Measurements from ENCODE around the gene CCDC6.
"Not testable (repeated sequence)": the region's sequence is repeated elsewhere in the genome, so short reads cannot be mapped to it uniquely, and the experiment has no call there.

CCDC6 gene

DNA sequence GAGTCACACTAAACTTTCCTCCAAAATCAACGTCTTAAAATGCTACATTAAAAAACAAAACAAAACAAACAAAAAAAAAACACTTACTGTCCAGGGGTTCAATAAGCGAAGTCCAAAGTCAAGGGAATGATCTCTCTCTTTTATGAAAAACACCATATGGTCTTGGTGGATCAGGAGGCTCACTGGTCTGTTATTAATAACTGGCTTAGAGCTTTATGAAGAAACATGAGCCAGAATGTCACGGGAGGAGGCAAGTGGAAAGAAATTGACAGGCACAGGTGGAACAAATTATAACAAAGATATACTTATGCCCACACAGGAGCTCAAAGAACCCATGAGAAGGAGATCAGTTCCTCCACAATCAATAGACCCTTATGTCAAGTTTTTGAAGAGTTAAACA is 153.1 kb downstream of the CCDC6 start, which contains the start of gene MRLN:
MRLN (minus strand) TSS at position 189 of the 400 bp plus-strand sequence.
- H3K9ac ChIP-seq (ENCODE audit: low read depth in 1 of 2, low read length in 2 of 2): no peak within 1 kb of the TSS
- no peaks in the 10 kb centered on the region for H3K36me3 ChIP-seq (ENCODE audit: control insufficient read depth in 2 of 2, insufficient read depth in 2 of 2, low read length in 2 of 2)
- H3K27me3 ChIP-seq (ENCODE audit: control insufficient read depth in 2 of 2, insufficient read depth in 2 of 2, low read length in 2 of 2): no peaks in the 10 kb centered on the region
- no peak within 1 kb of the TSS for H3K27ac ChIP-seq (ENCODE audit: low read depth in 2 of 2, low read length in 2 of 2)
- H3K4me1 ChIP-seq (ENCODE audit: control insufficient read depth in 2 of 2, insufficient read depth in 2 of 2, low read length in 2 of 2): peaks cover 0 to 5% of the 10 kb centered on the region in 2 donors
- H3K9me3 ChIP-seq (ENCODE audit: control insufficient read depth in 2 of 2, low read length in 2 of 2): no peaks in the 10 kb centered on the region
- H3K4me3 ChIP-seq (ENCODE audit: low read length in 2 of 2): no peak within 1 kb of the TSS

DNA sequence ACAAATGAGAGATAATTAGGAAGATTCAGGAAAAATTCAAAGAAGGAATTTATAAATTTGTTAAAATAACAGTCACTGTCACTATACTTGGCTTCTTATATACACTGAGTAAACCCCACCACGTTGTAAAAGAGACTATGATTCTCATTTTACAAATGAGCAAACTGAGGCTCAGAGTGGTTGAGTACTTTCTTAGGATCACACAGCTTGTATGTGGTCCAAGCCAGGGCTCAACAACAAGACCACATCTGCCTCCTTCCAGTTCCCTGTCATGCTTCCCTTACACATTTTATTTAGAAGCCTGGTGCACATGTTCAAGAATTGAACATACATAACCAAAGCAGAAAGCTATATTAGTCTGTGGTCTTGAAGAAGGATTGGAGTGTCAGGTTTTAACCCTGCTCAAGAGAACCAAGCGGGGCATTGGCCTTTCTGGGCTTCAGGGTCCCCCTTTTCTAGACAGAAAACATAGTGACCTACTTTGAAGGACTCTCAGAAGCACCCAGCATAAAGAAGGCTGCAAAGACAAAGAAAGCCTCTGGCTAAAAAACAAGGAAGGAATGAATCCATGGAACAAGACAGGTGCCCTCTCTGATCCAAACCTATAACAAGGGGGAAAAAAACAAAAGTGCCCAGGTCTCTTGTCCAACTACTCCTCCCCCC is 153.9 kb downstream of the CCDC6 start:
- Histone ChIP-seq H3K27ac (ENCODE audit: low read depth in 2 of 2, low read length in 2 of 2) (no peak overlapping the region), H3K4me1 (ENCODE audit: control insufficient read depth in 2 of 2, insufficient read depth in 2 of 2, low read length in 2 of 2) (peaks cover 0 to 7% of the 10 kb centered on the region in 2 donors), H3K9ac (ENCODE audit: low read depth in 1 of 2, low read length in 2 of 2) (no peak overlapping the region), H3K36me3 (ENCODE audit: control insufficient read depth in 2 of 2, insufficient read depth in 2 of 2, low read length in 2 of 2) (no peaks in the 10 kb centered on the region), H3K9me3 (ENCODE audit: control insufficient read depth in 2 of 2, low read length in 2 of 2) (no peaks in the 10 kb centered on the region), H3K27me3 (ENCODE audit: control insufficient read depth in 2 of 2, insufficient read depth in 2 of 2, low read length in 2 of 2) (no peaks in the 10 kb centered on the region), H3K4me3 (ENCODE audit: low read length in 2 of 2) (no peak overlapping the region)

DNA sequence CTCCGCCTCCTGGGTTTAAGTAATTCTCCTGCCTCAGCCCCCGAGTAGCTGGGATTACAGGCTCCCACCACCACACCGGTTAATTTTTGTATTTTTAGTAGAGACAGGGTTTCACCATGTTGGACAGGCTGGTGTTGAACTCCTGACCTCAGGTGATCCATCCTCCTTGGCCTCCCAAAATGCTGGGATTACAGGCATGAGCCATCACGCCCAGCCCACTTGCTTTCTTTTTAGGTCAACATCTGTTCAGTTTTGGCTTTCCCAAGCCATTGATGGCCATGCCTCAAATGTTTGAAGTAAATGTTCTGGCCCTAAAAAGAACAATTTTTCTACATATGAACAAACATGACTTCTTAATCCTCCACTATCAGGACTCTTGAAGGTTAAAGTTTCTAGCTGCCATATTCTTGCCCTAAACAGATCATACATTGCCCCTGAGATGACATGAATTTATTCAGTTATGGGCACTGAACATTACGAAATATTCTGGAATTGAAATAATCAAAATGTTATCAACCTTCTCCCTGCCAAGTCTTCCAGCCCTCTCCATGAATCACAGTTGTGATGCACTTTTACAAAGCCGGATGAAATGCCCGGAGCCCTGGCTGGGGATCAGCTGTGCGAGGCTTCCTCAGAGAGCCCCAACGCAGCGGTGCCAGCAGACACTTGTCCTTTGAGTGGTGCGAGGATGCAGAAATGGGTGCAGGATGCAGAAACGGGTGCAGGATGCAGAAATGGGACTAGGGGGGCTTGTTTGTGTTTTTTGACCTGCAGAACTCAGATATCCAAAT is 156.0 kb downstream of the CCDC6 start:
- H3K4me1 ChIP-seq (ENCODE audit: control insufficient read depth in 2 of 2, insufficient read depth in 2 of 2, low read length in 2 of 2): peaks cover 0 to 10% of the 10 kb centered on the region in 2 donors
- no peak overlapping the region for H3K4me3 ChIP-seq (ENCODE audit: low read length in 2 of 2)

DNA sequence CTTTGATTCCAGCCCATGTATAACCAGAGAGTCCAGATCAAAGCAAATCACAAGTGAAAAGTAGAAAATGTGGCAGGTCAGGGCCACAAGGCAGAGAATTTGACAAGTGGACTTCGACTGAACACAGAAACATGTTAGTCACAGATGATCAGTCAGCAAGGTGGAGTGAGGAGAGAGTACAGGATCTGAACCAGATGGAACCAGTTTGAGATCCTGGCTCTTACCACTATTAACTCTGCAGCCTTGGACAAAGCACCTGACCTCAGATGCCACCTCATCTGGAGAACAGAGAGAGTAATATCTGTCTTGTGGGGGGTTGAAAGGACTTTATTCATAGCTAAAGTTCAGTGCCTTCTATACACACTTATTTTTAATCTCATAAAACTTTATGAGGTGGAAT is 157.5 kb downstream of the CCDC6 start:
- no peak overlapping the region for H3K9ac ChIP-seq (ENCODE audit: low read depth in 1 of 2, low read length in 2 of 2)
- H3K27me3 ChIP-seq (ENCODE audit: control insufficient read depth in 2 of 2, insufficient read depth in 2 of 2, low read length in 2 of 2): no peaks in the 10 kb centered on the region
- H3K4me3 ChIP-seq (ENCODE audit: low read length in 2 of 2): no peak overlapping the region
- no peaks in the 10 kb centered on the region for H3K36me3 ChIP-seq (ENCODE audit: control insufficient read depth in 2 of 2, insufficient read depth in 2 of 2, low read length in 2 of 2)
- no peaks in the 10 kb centered on the region for H3K9me3 ChIP-seq (ENCODE audit: control insufficient read depth in 2 of 2, low read length in 2 of 2)
- peak overlapping the region; percentile 29 to 80 for H3K27ac ChIP-seq (ENCODE audit: low read depth in 2 of 2, low read length in 2 of 2)
- H3K4me1 ChIP-seq (ENCODE audit: control insufficient read depth in 2 of 2, insufficient read depth in 2 of 2, low read length in 2 of 2): peaks cover 0 to 10% of the 10 kb centered on the region in 2 donors

More for the DNA sequence above, 156.0 kb downstream of the CCDC6 start:
- Histone ChIP-seq H3K27ac (ENCODE audit: low read depth in 2 of 2, low read length in 2 of 2) (no peak overlapping the region), H3K36me3 (ENCODE audit: control insufficient read depth in 2 of 2, insufficient read depth in 2 of 2, low read length in 2 of 2) (no peaks in the 10 kb centered on the region), H3K27me3 (ENCODE audit: control insufficient read depth in 2 of 2, insufficient read depth in 2 of 2, low read length in 2 of 2) (no peaks in the 10 kb centered on the region), H3K9ac (ENCODE audit: low read depth in 1 of 2, low read length in 2 of 2) (no peak overlapping the region), H3K9me3 (ENCODE audit: control insufficient read depth in 2 of 2, low read length in 2 of 2) (no peaks in the 10 kb centered on the region)

DNA sequence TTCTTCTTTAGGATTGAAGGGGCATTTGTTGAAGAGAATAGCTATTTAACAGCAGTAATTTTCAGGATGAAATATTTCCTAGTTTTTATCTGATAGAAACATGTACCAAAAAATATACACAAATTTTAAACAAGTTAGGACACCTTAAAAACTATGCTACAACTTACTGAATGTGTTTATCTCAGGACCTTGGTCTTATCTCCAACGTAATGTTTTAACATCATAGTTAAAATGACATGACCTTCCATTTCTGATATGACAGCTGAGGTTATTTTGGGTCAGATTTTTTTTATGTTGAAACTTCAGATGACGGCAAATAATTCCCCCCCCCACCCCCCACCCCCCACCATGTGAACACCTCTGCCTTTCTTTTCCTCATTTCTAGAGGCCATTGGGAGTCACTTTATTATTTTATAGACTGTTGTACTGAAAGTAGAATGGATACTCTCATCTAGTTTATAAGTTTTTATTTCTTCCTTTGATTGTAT is 161.1 kb downstream of the CCDC6 start:
- H3K9ac ChIP-seq (ENCODE audit: low read depth in 1 of 2, low read length in 2 of 2): no peak overlapping the region
- no peak overlapping the region for H3K4me3 ChIP-seq (ENCODE audit: low read length in 2 of 2)
- H3K36me3 ChIP-seq (ENCODE audit: control insufficient read depth in 2 of 2, insufficient read depth in 2 of 2, low read length in 2 of 2): no peaks in the 10 kb centered on the region
- no peaks in the 10 kb centered on the region for H3K9me3 ChIP-seq (ENCODE audit: control insufficient read depth in 2 of 2, low read length in 2 of 2)
- H3K4me1 ChIP-seq (ENCODE audit: control insufficient read depth in 2 of 2, insufficient read depth in 2 of 2, low read length in 2 of 2): peaks cover 0 to 16% of the 10 kb centered on the region in 2 donors
- H3K27ac ChIP-seq (ENCODE audit: low read depth in 2 of 2, low read length in 2 of 2): peak overlapping the region in 1 of 2 donors; percentile 58
- no peaks in the 10 kb centered on the region for H3K27me3 ChIP-seq (ENCODE audit: control insufficient read depth in 2 of 2, insufficient read depth in 2 of 2, low read length in 2 of 2)

DNA sequence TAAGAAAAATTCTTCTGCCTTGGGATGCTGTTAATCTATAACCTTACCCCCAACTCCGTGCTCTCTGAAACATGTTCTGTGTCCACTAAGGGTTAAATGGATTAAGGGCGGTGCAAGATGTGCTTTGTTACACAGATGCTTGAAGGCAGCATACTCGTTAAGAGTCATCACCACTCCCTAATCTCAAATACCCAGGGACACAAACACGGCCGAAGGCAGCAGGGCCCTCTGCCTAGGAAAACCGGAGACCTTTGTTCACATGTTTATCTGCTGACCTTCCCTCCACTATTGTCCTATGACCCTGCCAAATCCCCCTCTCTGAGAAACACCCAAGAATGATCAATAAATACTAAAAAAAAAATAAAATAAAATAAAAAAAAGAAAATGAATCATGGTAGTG is 161.6 kb downstream of the CCDC6 start:
- H3K36me3 ChIP-seq (ENCODE audit: control insufficient read depth in 2 of 2, insufficient read depth in 2 of 2, low read length in 2 of 2); H3K9ac ChIP-seq (ENCODE audit: low read depth in 1 of 2, low read length in 2 of 2): not testable (repeated sequence)
- H3K27ac ChIP-seq (ENCODE audit: low read depth in 2 of 2, low read length in 2 of 2): peak overlapping the region in 1 of 2 donors; percentile 58

DNA sequence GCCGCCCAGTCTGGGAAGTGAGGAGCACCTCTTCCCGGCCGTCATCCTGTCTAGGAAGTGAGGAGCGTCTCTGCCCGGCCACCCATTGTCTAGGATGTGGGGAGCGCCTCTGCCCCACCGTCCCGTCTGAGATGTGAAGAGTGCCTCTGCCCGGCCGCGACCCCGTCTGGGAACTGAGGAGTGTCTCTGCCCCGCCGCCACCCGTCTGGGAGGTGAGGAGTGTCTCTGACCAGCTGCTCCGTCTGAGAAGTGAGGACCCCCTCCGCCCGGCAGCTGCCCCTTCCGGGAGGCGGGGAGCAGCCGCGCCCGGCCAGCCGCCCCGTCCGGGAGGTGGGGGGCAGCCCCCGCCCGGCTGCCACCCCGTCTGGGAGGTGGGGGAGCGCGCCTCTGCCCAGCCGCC is 162.2 kb downstream of the CCDC6 start:
- not testable (repeated sequence) for H3K27me3 ChIP-seq (ENCODE audit: control insufficient read depth in 2 of 2, insufficient read depth in 2 of 2, low read length in 2 of 2); H3K36me3 ChIP-seq (ENCODE audit: control insufficient read depth in 2 of 2, insufficient read depth in 2 of 2, low read length in 2 of 2)

More for the DNA sequence above, 161.6 kb downstream of the CCDC6 start:
- peaks cover 0 to 16% of the 10 kb centered on the region in 2 donors for H3K4me1 ChIP-seq (ENCODE audit: control insufficient read depth in 2 of 2, insufficient read depth in 2 of 2, low read length in 2 of 2)
- H3K9me3 ChIP-seq (ENCODE audit: control insufficient read depth in 2 of 2, low read length in 2 of 2); H3K27me3 ChIP-seq (ENCODE audit: control insufficient read depth in 2 of 2, insufficient read depth in 2 of 2, low read length in 2 of 2); H3K4me3 ChIP-seq (ENCODE audit: low read length in 2 of 2): not testable (repeated sequence)

DNA sequence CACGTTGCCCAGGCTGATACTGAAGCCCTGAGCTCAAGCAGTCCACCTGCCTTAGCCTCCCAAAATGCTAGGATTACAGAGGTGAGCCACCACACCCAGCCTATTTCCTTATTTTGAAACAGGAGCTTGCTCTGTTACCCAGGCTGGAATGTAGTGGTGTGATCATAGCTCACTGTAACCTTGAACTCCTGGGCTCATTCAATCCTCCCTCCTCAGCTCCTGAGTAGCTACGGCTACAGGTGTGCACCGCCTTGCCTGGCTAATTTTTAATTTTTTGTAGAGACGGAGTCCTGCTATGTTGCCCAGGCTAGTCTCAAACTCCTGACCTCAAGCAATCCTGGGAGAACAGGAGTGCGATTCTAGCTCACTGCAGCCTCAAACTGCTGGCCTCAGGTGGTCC is 164.8 kb downstream of the CCDC6 start:
- Histone ChIP-seq H3K9ac (ENCODE audit: low read depth in 1 of 2, low read length in 2 of 2) (no peak overlapping the region), H3K4me1 (ENCODE audit: control insufficient read depth in 2 of 2, insufficient read depth in 2 of 2, low read length in 2 of 2) (peaks cover 0 to 8% of the 10 kb centered on the region in 2 donors), H3K4me3 (ENCODE audit: low read length in 2 of 2) (no peak overlapping the region), H3K36me3 (ENCODE audit: control insufficient read depth in 2 of 2, insufficient read depth in 2 of 2, low read length in 2 of 2) (no peaks in the 10 kb centered on the region), H3K27ac (ENCODE audit: low read depth in 2 of 2, low read length in 2 of 2) (peak overlapping the region in 1 of 2 donors; percentile 67), H3K27me3 (ENCODE audit: control insufficient read depth in 2 of 2, insufficient read depth in 2 of 2, low read length in 2 of 2) (no peaks in the 10 kb centered on the region), H3K9me3 (ENCODE audit: control insufficient read depth in 2 of 2, low read length in 2 of 2) (no peaks in the 10 kb centered on the region)

More for the DNA sequence above, 162.2 kb downstream of the CCDC6 start:
- not testable (repeated sequence) for H3K9ac ChIP-seq (ENCODE audit: low read depth in 1 of 2, low read length in 2 of 2); H3K4me3 ChIP-seq (ENCODE audit: low read length in 2 of 2); H3K27ac ChIP-seq (ENCODE audit: low read depth in 2 of 2, low read length in 2 of 2); H3K9me3 ChIP-seq (ENCODE audit: control insufficient read depth in 2 of 2, low read length in 2 of 2)
- peaks cover 0 to 16% of the 10 kb centered on the region in 2 donors for H3K4me1 ChIP-seq (ENCODE audit: control insufficient read depth in 2 of 2, insufficient read depth in 2 of 2, low read length in 2 of 2)

DNA sequence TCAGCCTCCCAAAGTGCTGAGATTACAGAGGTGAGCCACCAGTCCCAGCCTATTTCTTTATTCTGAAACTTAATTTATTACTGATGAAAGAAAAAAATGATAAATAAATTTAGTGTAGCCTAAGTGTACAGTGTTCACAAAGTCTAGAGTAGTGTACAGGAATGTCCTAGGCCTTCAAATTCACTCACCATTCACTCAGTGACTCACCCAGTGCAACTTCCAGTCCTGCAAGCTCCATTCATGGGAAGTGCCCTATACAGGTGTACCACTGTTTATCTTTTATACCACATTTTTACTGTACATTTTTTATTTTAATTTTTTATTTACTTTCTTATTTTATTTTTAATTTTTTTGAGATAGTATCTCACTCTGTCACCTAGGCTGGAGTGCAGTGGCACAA is 165.3 kb downstream of the CCDC6 start:
- Histone ChIP-seq H3K9ac (ENCODE audit: low read depth in 1 of 2, low read length in 2 of 2) (no peak overlapping the region), H3K4me1 (ENCODE audit: control insufficient read depth in 2 of 2, insufficient read depth in 2 of 2, low read length in 2 of 2) (peaks cover 0 to 5% of the 10 kb centered on the region in 2 donors), H3K27me3 (ENCODE audit: control insufficient read depth in 2 of 2, insufficient read depth in 2 of 2, low read length in 2 of 2) (no peaks in the 10 kb centered on the region), H3K4me3 (ENCODE audit: low read length in 2 of 2) (no peak overlapping the region), H3K36me3 (ENCODE audit: control insufficient read depth in 2 of 2, insufficient read depth in 2 of 2, low read length in 2 of 2) (no peaks in the 10 kb centered on the region), H3K9me3 (ENCODE audit: control insufficient read depth in 2 of 2, low read length in 2 of 2) (no peaks in the 10 kb centered on the region), H3K27ac (ENCODE audit: low read depth in 2 of 2, low read length in 2 of 2) (peak overlapping the region in 1 of 2 donors; percentile 67)
